Right atrium auricular region (tissue), 2 donors: Measurements from ENCODE around the gene ZNF92. TPM values are rescaled to one million over a fixed set of nuclear protein-coding genes. Genes with fewer than 3 reads are reported as not detected.

Experiments used
- DNase-seq: peaks from one replicate; pipeline ENCODE4 v3.0.0-alpha.2; 2019; ENCODE audit warnings: low spot score
- H3K27ac ChIP-seq, 2 donors: fragments of 200-600 bp; sonication (generic); 1 replicate in 1 of 2; 2 replicates in 1 of 2; pipeline ENCODE4 v1.5.1; 2016 to 2019
- H3K27me3 ChIP-seq, 2 donors: fragments of 200-600 bp; sonication (generic); one replicate each; pipeline versions ENCODE4 v1.5.1 to v1.6.0; 2017 to 2019
- H3K36me3 ChIP-seq: fragments of 200-600 bp; sonication (generic); one replicate; pipeline ENCODE4 v1.5.1; 2016
- H3K4me1 ChIP-seq, 2 donors: fragments of 200-600 bp; sonication (generic); one replicate each; pipeline versions ENCODE4 v1.5.1 to v1.6.0; 2017 to 2019
- H3K4me3 ChIP-seq, 2 donors: fragments of 200-600 bp; sonication (generic); 1 replicate in 1 of 2; 2 replicates in 1 of 2; pipeline ENCODE4 v1.5.1; 2017 to 2019; ENCODE audit warnings: mild to moderate bottlenecking in 1 of 2, moderate library complexity in 1 of 2
- H3K9me3 ChIP-seq, 2 donors: fragments of 200-600 bp; sonication (generic); one replicate each; pipeline ENCODE4 v1.5.1; 2019
- total RNA-seq, 2 donors: library from RNA; depleted of rRNA; stranded (reverse); fragments of >200 nt; gene quantifications; one replicate each; pipeline ENCODE4 v1.1.0, GENCODE V29; 2016
- TF ChIP-seq, protein P1 (sequence below), 2 donors: fragments of 200-600 bp; sonication (generic); IDR thresholded peaks; one replicate each; pipeline ENCODE4 v1.5.1; 2019; ENCODE audit warnings: antibody characterized with exemption in 2 of 2

Gene ZNF92
- total RNA-seq, 2 donors from 2014 or later = 2.5 to 5.5 TPM

DNA sequence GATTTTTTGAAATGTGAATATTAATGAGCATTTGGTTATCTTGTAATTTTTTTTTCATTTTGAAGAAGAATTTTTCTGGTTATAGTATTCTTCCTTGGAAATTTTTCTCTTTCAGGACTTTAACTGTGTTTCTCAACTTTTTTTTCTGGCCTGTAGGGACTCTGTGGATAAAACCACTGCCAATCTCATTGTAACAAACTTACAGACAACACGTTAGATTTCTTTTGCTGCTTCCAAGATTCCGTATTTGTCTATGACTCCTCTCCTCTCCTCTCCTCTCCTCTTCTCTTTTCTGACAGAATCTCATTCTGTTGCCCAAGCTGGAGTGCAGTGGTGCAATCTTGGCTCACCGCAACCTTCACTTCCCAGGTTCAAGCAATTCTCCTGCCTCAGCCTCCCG is 19.4 kb upstream of the ZNF92 start:
- DNase-seq = no peak
- Histone ChIP-seq H3K36me3 (no peaks in the 10 kb centered on the region), H3K27me3 (no peaks in the 10 kb centered on the region), H3K4me1 (no peaks in the 10 kb centered on the region), H3K9me3 (no peaks in the 10 kb centered on the region), H3K4me3 (no peak overlapping the region), H3K27ac (no peak overlapping the region)
- TF ChIP-seq, protein P1, sequence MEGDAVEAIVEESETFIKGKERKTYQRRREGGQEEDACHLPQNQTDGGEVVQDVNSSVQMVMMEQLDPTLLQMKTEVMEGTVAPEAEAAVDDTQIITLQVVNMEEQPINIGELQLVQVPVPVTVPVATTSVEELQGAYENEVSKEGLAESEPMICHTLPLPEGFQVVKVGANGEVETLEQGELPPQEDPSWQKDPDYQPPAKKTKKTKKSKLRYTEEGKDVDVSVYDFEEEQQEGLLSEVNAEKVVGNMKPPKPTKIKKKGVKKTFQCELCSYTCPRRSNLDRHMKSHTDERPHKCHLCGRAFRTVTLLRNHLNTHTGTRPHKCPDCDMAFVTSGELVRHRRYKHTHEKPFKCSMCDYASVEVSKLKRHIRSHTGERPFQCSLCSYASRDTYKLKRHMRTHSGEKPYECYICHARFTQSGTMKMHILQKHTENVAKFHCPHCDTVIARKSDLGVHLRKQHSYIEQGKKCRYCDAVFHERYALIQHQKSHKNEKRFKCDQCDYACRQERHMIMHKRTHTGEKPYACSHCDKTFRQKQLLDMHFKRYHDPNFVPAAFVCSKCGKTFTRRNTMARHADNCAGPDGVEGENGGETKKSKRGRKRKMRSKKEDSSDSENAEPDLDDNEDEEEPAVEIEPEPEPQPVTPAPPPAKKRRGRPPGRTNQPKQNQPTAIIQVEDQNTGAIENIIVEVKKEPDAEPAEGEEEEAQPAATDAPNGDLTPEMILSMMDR (IDR thresholded peaks at IDR 0.05) = no peak

DNA sequence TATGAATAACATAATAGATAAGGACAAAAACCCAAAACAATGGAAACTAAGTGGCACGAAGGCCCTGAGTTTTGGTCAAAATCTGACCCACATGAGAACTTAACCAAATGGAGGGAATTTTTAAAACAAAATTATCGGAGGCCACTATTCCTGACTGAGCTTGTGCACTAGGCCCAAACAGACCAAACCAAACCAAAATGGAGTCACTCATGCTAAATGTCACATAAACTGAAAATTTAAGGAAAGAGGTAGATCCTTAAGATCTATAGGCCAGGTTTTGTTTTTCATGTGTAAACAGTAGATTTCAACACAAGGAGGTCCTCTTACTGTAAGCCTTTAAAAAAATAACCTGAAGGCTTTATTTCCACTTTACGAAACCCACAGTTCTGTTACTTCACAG is 3.8 kb upstream of the ZNF92 start:
- Histone ChIP-seq H3K27me3 (no peaks in the 10 kb centered on the region), H3K36me3 (no peaks in the 10 kb centered on the region), H3K27ac (no peak overlapping the region), H3K4me1 (peaks cover 0 to 10% of the 10 kb centered on the region in 2 donors), H3K9me3 (no peaks in the 10 kb centered on the region), H3K4me3 (no peak overlapping the region)
- DNase-seq = no peak
- TF ChIP-seq, protein P1 (IDR thresholded peaks at IDR 0.05) = no peak

DNA sequence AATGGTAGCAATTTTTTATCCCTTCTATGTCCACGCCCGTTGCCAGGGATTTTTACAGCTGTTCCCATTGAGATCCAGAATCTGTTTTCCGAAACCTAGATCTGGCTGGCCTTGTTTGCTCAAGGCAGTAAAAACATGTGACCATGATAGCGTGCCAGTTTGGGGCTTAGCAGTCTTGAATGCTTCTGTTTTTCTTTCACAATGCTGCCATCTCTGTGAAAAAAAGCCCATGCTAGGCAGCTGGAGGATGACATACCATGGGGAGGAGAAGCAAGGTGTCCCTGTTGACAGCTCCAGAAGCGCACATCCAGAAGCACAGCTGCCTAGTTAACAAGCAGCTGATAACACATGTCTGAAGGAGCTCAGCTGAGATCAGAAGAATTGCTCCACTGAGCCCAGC is 2.2 kb upstream of the ZNF92 start:
- peaks cover 2% of the 10 kb centered on the region for H3K36me3 ChIP-seq
- H3K27ac ChIP-seq = no peak overlapping the region
- H3K4me3 ChIP-seq = no peak overlapping the region
- no peak for DNase-seq
- no peaks in the 10 kb centered on the region for H3K27me3 ChIP-seq
- TF ChIP-seq, protein P1 (IDR thresholded peaks at IDR 0.05) = no peak
- no peaks in the 10 kb centered on the region for H3K9me3 ChIP-seq
- peaks cover 0 to 24% of the 10 kb centered on the region in 2 donors for H3K4me1 ChIP-seq

DNA sequence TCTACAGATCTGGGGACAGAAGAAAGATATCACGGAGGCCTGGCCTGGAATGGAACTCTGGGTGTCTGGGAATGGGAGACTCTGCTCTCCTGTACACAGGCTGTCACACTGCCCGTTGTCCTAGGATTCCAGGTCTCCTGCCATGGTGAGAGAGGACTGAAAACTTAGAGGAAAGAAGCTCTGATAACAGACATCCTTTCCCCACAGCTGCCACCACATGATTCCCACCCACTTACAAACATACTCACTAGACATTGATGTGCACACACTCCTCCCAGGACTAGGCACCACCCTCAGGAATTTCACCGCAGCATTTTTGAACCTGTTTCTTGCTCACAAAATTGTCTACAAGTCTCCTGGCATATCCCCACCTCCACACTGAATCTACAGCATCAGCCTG is 5.7 kb downstream of the ZNF92 start:
- Histone ChIP-seq H3K4me3 (no peak overlapping the region), H3K36me3 (peaks cover 3% of the 10 kb centered on the region), H3K27me3 (no peaks in the 10 kb centered on the region)

DNA sequence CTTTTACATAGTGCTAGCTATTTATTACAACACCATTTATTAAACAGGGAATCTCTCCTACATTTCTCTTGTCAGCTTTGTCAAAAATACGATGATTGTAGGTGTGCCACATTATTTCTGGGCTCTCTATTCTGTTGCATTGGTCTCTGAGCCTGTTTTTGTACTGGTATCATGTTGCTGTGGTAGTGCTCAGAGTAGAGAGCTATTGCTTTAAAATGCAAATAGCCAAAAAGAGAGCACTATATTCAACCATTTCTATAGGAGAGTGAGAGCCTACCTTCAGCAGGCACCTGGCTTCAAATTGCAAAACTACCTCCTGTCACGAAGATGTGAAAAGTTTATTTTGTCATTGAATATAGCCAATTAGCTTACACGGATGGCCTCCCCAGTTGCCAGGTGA is 8.1 kb downstream of the ZNF92 start:
- Histone ChIP-seq H3K4me1 (peaks cover 0 to 26% of the 10 kb centered on the region in 2 donors), H3K27me3 (no peaks in the 10 kb centered on the region), H3K36me3 (no peaks in the 10 kb centered on the region), H3K27ac (no peak overlapping the region), H3K4me3 (no peak overlapping the region), H3K9me3 (no peaks in the 10 kb centered on the region)
- TF ChIP-seq, protein P1 (IDR thresholded peaks at IDR 0.05) = no peak
- DNase-seq = no peak

More for the DNA sequence above, 5.7 kb downstream of the ZNF92 start:
- H3K9me3 ChIP-seq = no peaks in the 10 kb centered on the region
- DNase-seq = no peak
- H3K27ac ChIP-seq = no peak overlapping the region
- H3K4me1 ChIP-seq = peaks cover 0 to 45% of the 10 kb centered on the region in 2 donors
- TF ChIP-seq, protein P1 (IDR thresholded peaks at IDR 0.05) = no peak

DNA sequence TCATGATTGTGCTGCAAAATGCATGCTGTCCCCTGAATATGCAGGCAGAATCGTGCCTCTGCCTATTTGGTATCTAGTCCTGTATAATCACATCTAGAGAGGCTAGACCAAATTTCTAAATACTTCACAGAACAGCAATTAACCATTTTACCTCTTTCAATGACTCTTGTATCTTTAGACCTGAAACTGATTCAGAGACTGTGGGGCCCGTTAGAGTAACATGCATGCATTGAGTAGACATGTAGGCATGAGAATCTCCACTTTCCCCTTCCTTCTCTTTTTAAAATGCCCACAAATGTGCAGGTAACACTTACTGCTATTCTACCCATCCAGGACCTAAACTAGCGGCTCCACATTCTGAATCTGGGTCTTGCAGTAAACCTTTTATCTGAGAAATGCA is 8.8 kb downstream of the ZNF92 start:
- H3K27me3 ChIP-seq = no peaks in the 10 kb centered on the region
- no peaks in the 10 kb centered on the region for H3K9me3 ChIP-seq
- H3K36me3 ChIP-seq = no peaks in the 10 kb centered on the region
- H3K27ac ChIP-seq = no peak overlapping the region
- H3K4me3 ChIP-seq = no peak overlapping the region
- peaks cover 0 to 26% of the 10 kb centered on the region in 2 donors for H3K4me1 ChIP-seq
- TF ChIP-seq, protein P1 (IDR thresholded peaks at IDR 0.05) = no peak
- DNase-seq = no peak
